HL-60 (cell line): ENCODE data around the gene PPP4R3B.

ENCODE experiments used
- DNase-seq, 2 experiments: peaks; one replicate each; pipeline ENCODE4 v3.0.0-alpha.2; 2010 to 2020; ENCODE audit warnings: low read depth in 1 of 2, low spot score in 1 of 2
- H3K27ac ChIP-seq: fragments of 250-450 bp; sonication (Bioruptor Pico); replicated peaks from 2 replicates; pipeline ENCODE4 v1.5.1; 2020; ENCODE audit warnings: mild to moderate bottlenecking, moderate library complexity
- H3K27me3 ChIP-seq: fragments of 250-450 bp; sonication (Bioruptor Pico); 2 replicates; pipeline ENCODE4 v1.5.1; 2021; ENCODE audit warnings: mild to moderate bottlenecking, moderate library complexity; ENCODE audit not compliant: insufficient read depth, poor library complexity, severe bottlenecking
- H3K4me3 ChIP-seq: replicated peaks from 2 replicates; pipeline ENCODE4 v1.5.1; 2011; ENCODE audit warnings: mild to moderate bottlenecking, control low read depth, low read length; ENCODE audit not compliant: insufficient read depth
- GABPA ChIP-seq: IDR thresholded peaks from 2 replicates; pipeline ENCODE4 v1.6.1; 2012; ENCODE audit warnings: low read depth
- POLR2AphosphoS5 ChIP-seq: IDR thresholded peaks from 2 replicates; pipeline ENCODE4 v1.6.1; 2012; ENCODE audit warnings: low read depth
- SPI1 ChIP-seq: IDR thresholded peaks from 2 replicates; pipeline ENCODE4 v1.6.1; 2012; ENCODE audit warnings: low read depth, mild to moderate bottlenecking, borderline replicate concordance
- TF ChIP-seq, protein P1 (sequence below): IDR thresholded peaks from 2 replicates; pipeline ENCODE4 v1.6.1; 2012; ENCODE audit warnings: low read depth; ENCODE audit not compliant: insufficient replicate concordance
- TF ChIP-seq, protein P2 (sequence below): IDR thresholded peaks from one replicate; pipeline ENCODE4 v1.5.1; 2011; ENCODE audit warnings: low read length, control low read depth, inconsistent platforms; ENCODE audit not compliant: insufficient read depth

PPP4R3B gene

DNA sequence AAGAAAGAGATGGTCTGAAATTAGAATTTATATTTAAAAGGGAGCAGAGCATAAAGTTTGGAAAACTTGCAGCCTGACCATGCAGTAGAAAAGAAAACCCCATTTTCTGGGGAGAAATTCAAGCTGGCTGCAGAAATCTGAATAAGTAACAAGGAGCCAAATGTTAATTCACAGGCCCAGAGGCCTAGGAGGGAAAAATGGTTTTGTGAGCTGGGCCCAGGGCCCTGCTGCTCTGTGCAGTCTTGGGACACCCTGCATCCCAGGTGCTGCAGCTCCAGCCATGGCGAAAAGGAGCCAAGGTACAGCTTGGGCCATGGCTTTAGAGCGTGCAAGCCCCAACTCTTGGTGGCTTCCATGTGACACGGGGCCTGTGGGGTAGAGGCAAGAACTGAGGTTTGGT is 56.6 kb downstream of the PPP4R3B start:
- Histone ChIP-seq H3K27ac (no peak overlapping the region), H3K4me3 (no peak overlapping the region), H3K27me3 (no peaks in the 10 kb centered on the region)
- DNase-seq: no peak
- TF ChIP-seq SPI1: no peak
- no peak for TF ChIP-seq GABPA
- TF ChIP-seq POLR2AphosphoS5: no peak
- TF ChIP-seq, protein P1, sequence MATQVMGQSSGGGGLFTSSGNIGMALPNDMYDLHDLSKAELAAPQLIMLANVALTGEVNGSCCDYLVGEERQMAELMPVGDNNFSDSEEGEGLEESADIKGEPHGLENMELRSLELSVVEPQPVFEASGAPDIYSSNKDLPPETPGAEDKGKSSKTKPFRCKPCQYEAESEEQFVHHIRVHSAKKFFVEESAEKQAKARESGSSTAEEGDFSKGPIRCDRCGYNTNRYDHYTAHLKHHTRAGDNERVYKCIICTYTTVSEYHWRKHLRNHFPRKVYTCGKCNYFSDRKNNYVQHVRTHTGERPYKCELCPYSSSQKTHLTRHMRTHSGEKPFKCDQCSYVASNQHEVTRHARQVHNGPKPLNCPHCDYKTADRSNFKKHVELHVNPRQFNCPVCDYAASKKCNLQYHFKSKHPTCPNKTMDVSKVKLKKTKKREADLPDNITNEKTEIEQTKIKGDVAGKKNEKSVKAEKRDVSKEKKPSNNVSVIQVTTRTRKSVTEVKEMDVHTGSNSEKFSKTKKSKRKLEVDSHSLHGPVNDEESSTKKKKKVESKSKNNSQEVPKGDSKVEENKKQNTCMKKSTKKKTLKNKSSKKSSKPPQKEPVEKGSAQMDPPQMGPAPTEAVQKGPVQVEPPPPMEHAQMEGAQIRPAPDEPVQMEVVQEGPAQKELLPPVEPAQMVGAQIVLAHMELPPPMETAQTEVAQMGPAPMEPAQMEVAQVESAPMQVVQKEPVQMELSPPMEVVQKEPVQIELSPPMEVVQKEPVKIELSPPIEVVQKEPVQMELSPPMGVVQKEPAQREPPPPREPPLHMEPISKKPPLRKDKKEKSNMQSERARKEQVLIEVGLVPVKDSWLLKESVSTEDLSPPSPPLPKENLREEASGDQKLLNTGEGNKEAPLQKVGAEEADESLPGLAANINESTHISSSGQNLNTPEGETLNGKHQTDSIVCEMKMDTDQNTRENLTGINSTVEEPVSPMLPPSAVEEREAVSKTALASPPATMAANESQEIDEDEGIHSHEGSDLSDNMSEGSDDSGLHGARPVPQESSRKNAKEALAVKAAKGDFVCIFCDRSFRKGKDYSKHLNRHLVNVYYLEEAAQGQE: no peak
- TF ChIP-seq, protein P2, sequence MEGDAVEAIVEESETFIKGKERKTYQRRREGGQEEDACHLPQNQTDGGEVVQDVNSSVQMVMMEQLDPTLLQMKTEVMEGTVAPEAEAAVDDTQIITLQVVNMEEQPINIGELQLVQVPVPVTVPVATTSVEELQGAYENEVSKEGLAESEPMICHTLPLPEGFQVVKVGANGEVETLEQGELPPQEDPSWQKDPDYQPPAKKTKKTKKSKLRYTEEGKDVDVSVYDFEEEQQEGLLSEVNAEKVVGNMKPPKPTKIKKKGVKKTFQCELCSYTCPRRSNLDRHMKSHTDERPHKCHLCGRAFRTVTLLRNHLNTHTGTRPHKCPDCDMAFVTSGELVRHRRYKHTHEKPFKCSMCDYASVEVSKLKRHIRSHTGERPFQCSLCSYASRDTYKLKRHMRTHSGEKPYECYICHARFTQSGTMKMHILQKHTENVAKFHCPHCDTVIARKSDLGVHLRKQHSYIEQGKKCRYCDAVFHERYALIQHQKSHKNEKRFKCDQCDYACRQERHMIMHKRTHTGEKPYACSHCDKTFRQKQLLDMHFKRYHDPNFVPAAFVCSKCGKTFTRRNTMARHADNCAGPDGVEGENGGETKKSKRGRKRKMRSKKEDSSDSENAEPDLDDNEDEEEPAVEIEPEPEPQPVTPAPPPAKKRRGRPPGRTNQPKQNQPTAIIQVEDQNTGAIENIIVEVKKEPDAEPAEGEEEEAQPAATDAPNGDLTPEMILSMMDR: no peak

DNA sequence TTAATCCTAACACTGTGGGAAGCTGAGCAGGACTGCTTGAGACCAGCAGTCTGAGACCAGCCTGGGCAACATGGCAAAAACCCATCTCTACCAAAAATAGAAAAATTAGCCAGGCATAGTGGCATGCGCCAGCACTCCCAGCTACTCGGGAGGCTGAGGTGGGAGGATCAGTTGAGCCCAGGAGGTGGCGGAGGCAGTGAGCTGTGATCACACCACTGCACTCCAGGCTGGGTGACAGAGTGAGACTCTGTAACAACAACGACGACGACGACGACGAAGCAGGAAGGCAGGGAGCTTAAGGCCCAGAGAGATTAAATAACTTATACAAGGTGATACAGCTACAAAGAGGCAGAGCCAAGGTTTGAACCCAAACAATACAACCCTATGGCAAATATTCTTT is 60.6 kb downstream of the PPP4R3B start:
- Histone ChIP-seq H3K4me3 (no peak overlapping the region), H3K27me3 (no peaks in the 10 kb centered on the region), H3K27ac (no peak overlapping the region)
- TF ChIP-seq, protein P1: no peak
- no peak for DNase-seq

DNA sequence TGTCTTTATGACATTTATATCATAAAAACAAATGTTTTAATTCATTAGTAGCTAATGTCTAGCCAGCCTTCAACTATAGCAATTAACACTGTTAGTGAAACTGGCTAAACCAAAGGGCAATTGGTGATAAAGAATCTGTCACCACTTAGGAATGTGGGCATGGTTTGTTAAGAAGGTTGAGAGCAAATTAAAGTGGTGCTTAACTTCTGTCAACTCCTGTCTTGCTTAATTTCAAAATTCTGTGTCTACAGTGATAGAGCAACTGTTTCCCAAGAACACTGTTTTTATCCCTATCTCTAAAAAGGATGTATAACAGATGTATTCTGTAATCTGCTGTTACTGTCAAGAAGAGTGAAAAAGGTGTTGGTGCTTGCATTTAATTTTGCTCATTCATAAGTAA is 61.4 kb downstream of the PPP4R3B start:
- Histone ChIP-seq H3K27ac (no peak overlapping the region), H3K27me3 (no peaks in the 10 kb centered on the region), H3K4me3 (no peak overlapping the region)
- no peak for DNase-seq
- no peak for TF ChIP-seq SPI1
- TF ChIP-seq, protein P1: no peak

DNA sequence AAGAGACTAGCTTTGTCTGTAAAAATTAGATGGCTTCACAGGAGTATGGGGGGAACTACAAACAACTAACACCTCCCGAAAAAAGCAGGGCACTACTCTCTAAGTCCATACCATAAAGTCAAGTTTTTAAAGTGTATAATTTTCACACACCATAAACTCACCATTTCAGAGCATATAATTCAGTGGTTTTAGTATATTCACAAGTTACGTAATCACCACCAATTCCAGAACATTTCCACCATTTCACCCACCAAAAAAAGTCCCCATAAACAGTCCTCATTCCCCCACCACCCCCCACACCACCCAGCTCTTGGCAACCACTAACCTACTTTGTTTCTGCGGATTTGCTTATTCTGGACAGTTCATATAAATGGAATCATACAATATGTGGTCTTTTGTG is 64.1 kb downstream of the PPP4R3B start:
- H3K27me3 ChIP-seq: no peaks in the 10 kb centered on the region
- DNase-seq: no peak
- TF ChIP-seq SPI1: no peak
- TF ChIP-seq GABPA: no peak
- TF ChIP-seq, protein P2: no peak
- TF ChIP-seq POLR2AphosphoS5: no peak
- TF ChIP-seq, protein P1: no peak
- H3K4me3 ChIP-seq: no peak overlapping the region
- H3K27ac ChIP-seq: no peak overlapping the region
